KOPT-K1 (cell line): Measurements from ENCODE around the gene PDE11A.

Experiments used
- H3K27ac ChIP-seq: fragments of 200-600 bp; sonication (generic); 2 replicates; pipeline ENCODE4 v1.5.1; 2016; ENCODE audit warnings: antibody characterized with exemption, mild to moderate bottlenecking, low read depth, low read length; ENCODE audit not compliant: poor library complexity, severe bottlenecking
- H3K36me3 ChIP-seq: fragments of 200-600 bp; sonication (generic); 2 replicates; pipeline ENCODE4 v1.5.1; 2017; ENCODE audit warnings: antibody characterized with exemption, mild to moderate bottlenecking, low read length, moderate library complexity; ENCODE audit not compliant: insufficient read depth
- H3K9me3 ChIP-seq: fragments of 200-600 bp; sonication (generic); 2 replicates; pipeline ENCODE4 v1.5.1; 2017; ENCODE audit warnings: antibody characterized with exemption, low read length, mild to moderate bottlenecking; ENCODE audit not compliant: insufficient read depth, poor library complexity, severe bottlenecking

The PDE11A gene

GRCh38 chr2:177897278-177897677 is 175.3 kb downstream of the PDE11A start:
- Histone ChIP-seq H3K36me3 (no peaks in the 10 kb centered on the region), H3K27ac (no peak overlapping the region), H3K9me3 (no peaks in the 10 kb centered on the region)

DNA sequence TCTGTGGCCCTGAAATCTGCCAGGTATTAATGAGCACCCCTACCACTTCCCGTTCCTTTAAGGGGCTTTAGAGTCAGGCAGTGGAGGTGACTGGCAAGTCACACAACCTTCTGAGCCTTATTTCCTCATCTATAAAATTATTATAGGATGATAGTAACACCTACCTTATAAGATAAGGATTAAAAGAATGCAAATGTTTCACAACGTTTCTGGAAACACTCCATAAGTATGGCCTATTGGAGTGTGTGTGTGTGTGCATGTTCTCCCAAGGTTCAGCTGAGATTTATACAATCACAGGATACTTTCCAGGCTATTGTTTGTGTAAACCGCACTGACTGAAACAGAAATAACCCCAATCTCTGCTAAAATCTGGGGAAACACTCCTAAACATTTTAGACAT is 176.0 kb downstream of the PDE11A start:
- Histone ChIP-seq H3K36me3 (no peaks in the 10 kb centered on the region), H3K9me3 (no peaks in the 10 kb centered on the region), H3K27ac (no peak overlapping the region)

DNA sequence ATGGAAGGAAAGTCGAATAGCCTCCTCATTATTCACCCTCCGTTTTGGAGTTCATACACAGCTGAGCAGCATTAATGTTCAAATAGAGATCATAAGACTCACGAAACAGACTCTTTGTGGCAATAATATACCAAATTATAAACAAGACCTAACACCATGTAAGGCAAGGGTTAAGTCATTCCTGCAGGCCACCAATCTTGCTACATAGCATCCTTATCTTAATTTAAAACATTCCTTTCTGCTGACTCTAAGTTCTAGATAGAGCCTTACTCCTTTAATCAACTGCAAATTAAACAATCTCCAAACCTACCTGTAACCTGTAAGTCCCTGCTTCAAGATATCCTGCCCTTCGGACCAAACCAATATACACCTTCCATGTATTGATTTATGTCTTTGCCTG is 178.0 kb downstream of the PDE11A start:
- Histone ChIP-seq H3K27ac (no peak overlapping the region), H3K9me3 (no peaks in the 10 kb centered on the region), H3K36me3 (no peaks in the 10 kb centered on the region)

GRCh38 chr2:177893880-177894279 is 178.7 kb downstream of the PDE11A start:
- Histone ChIP-seq H3K27ac (no peak overlapping the region), H3K9me3 (no peaks in the 10 kb centered on the region), H3K36me3 (no peaks in the 10 kb centered on the region)

DNA sequence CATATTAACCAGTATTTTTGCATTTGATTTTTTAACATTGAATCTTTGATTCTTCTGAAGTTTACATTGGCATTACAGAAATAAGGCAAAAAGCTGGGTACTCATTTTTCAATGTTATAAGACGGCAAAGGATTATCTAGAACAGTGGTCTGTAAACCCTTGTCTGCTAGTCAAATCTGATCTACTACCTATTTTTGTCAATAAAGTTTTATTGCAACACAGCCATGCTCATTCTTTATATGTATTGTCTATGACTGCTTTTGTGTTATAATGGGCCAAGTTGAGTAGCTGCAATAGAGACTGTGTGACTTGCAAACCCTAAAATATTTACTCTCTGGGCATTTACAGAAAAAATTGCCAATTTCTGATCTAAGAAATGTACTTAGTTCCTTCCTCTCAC is 181.0 kb downstream of the PDE11A start:
- Histone ChIP-seq H3K36me3 (no peaks in the 10 kb centered on the region), H3K27ac (no peak overlapping the region), H3K9me3 (no peaks in the 10 kb centered on the region)

DNA sequence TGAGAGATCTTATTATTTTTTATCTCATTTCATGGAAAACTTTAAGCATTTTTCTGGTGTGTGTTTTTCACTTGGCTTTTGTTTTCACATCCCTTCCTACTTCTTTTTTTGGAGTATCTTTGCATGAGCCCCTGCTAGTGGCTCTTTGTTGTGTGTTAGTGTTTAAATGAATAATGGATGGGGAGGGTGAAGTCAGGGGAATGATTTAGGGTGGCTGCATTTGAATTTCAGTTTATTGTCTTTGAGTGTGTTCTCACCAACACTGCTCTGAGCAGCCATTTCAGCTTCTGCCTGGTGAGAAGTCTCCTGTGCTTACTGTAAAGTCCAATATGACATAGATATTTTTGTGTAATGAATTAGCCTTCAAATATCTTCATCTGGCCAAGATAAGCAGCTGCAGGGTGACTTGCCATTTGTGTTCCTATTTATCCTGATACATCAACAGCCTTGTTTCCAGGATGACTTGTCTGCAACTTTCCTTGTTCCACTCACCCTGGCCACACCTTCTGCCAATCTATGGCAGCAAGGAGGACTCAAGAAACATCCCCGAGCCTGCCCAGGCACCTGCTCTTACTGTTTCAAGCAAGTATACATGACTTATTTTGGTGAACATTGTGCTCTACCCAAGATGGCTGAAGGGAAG is 182.6 kb downstream of the PDE11A start:
- Histone ChIP-seq H3K27ac (no peak overlapping the region), H3K9me3 (no peaks in the 10 kb centered on the region), H3K36me3 (no peaks in the 10 kb centered on the region)

- Histone ChIP-seq H3K27ac (no peak overlapping the region), H3K9me3 (no peaks in the 10 kb centered on the region), H3K36me3 (no peaks in the 10 kb centered on the region)
Measured at GRCh38 chr2:177888581-177888980, 184.0 kb downstream of the PDE11A start.

DNA sequence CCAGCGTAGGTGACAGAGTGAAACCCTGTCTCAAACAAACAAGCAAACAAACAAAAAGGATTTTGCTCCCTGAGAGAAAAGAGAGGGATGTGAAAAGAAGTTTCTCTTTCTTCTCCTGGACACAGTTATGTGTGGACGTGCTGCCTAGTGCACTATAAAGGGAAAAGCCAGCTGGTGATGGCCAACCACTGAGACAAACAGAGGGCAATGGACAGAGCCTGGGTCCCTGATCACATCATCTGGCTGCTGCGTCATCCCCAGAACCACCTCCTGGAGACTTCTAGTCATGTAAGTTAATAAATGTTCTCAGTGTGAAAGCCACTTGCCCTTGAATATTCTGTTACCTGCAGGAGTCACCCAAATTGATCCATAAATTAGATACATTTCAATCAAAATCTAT is 184.9 kb downstream of the PDE11A start:
- no peak overlapping the region for H3K27ac ChIP-seq
- no peaks in the 10 kb centered on the region for H3K36me3 ChIP-seq
- H3K9me3 ChIP-seq = no peaks in the 10 kb centered on the region

- H3K36me3 ChIP-seq = no peaks in the 10 kb centered on the region
- H3K27ac ChIP-seq = no peak overlapping the region
- no peaks in the 10 kb centered on the region for H3K9me3 ChIP-seq
Measured at GRCh38 chr2:177886824-177887223, 185.8 kb downstream of the PDE11A start.

DNA sequence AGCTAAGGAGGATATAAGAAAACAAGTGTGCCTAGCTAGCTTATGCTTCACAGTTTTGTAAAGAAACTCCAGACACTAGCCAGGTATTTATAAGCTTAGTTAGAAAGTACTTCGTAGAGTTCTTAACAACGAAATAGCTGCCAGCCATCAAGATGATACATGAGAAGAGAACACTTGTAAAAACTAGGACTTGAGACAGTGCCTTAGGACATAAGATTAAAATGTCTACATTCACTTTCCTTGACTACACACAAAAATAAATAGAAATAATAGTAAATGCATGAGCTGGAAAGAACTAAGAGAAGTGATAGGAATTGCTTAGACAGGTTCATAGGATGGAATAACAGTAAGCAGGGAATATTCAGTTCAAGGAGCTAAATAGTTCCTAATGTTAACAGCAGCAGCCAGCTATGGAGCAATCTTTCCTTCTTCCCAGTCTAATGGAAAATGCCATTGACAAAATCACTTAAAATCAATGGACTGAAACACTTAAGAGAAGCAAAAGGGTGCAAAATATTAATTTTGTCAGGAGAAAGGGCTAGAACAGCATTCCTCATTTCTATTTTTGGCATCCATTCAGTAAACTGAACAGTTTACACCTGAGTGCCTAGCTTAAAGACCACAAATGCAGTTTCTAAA is 186.6 kb downstream of the PDE11A start:
- no peaks in the 10 kb centered on the region for H3K9me3 ChIP-seq
- no peak overlapping the region for H3K27ac ChIP-seq
- no peaks in the 10 kb centered on the region for H3K36me3 ChIP-seq

- Histone ChIP-seq H3K9me3 (no peaks in the 10 kb centered on the region), H3K27ac (no peak overlapping the region), H3K36me3 (no peaks in the 10 kb centered on the region)
Measured at GRCh38 chr2:177883177-177883576, 189.4 kb downstream of the PDE11A start.

DNA sequence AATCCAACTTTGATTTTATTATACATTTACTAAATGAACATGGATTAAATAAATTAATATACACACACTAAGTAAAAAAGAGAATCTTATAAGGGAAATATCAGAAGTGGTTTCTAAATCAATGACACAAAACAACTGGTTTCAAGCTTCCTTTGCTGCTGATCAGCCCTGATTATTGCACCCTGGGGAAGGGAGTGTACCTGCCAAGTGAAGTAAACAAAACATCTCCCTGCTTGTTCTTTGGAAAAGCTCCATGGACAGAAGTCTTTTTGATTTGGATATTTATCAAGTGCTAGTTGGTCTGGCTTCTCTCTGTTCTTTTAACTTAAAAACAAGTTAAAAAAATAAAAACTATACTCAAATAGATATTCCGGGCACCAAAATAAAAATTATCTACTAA is 190.1 kb downstream of the PDE11A start:
- Histone ChIP-seq H3K27ac (no peak overlapping the region), H3K36me3 (no peaks in the 10 kb centered on the region), H3K9me3 (no peaks in the 10 kb centered on the region)

GRCh38 chr2:177881921-177882320 is 190.7 kb downstream of the PDE11A start:
- H3K27ac ChIP-seq = no peak overlapping the region
- H3K36me3 ChIP-seq = no peaks in the 10 kb centered on the region
- H3K9me3 ChIP-seq = no peaks in the 10 kb centered on the region

DNA sequence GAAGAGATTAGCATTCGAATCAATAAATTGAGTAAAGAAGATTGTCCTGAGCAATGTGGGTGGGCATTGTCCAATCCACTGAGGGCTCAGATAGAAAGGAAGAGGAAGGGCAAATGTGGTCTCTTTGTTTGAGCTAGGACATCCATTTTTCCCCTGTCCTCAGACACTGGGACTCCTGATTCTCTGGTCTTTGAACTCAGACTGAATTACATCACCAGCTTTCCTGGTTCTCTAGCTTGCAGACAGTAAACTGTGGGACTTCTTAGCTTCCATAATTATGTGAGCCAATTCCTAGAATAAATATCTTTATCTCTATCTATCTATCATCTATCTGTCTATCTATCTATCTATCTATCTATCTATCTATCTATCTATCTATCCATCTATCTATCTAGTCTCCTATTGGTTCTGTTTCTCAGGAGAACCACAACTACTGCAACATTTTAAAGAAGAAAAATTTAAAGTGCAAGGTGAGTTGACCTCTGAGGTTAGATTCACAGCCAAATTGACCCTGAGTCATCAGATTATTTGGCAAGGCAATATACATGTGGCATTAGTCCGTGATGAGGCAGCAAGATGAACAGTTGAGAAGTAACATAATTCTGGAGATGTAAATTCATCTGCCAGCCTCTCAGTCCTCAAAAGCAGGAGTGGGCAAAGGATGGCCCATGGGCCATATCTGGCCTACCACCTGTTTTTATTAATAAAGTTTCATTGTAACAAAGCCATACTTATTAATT is 191.4 kb downstream of the PDE11A start:
- H3K36me3 ChIP-seq = no peaks in the 10 kb centered on the region
- H3K9me3 ChIP-seq = no peaks in the 10 kb centered on the region
- no peak overlapping the region for H3K27ac ChIP-seq

DNA sequence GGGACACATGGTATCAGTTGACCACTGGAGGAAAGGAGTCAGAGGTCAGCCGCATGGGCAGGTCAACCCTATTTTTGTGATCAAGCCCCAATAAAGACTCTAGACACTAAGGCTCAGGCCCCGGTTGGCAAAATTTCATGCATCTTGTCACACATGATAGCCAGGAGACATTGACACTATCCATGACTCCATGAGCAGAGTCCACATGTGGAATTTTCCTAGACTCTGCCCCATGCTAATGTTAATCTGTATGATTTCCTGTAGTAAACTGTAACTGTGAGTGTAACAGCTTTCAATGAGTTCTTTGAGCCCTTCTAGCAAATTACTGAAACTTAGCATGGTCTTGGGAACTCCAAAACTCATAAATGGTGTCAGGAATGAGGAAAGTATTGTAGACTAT is 192.3 kb downstream of the PDE11A start:
- no peak overlapping the region for H3K27ac ChIP-seq
- H3K36me3 ChIP-seq = no peaks in the 10 kb centered on the region
- no peaks in the 10 kb centered on the region for H3K9me3 ChIP-seq

DNA sequence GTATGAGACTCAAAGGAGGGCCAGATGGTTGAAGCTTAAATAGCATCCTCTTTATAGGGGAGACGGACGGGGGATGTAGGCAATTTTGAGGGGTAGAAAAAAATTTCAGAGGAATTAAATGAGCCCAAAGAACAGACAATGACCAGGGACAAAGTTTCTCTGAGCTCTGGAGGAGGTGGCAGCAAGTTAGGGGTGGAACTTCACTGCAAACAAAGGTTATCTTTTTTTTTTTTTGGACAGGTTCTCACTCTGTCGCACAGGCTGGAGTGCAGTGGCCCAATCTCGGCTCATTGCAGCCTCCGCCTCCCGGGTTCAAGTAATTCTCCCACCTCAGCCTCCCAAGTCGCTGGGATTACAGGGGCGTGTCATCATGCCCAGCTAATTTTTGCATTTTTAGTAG is 195.6 kb downstream of the PDE11A start:
- Histone ChIP-seq H3K36me3 (no peaks in the 10 kb centered on the region), H3K27ac (no peak overlapping the region), H3K9me3 (no peaks in the 10 kb centered on the region)
